GM19438 (cell line): Measurements from ENCODE around the gene ADRA2C.

Source experiments
- ATAC-seq: cut with Tn5 transposase; IDR thresholded peaks from one replicate; pipeline ENCODE4 v1.9.1; 2021; ENCODE audit warnings: low read depth; ENCODE audit not compliant: unreplicated experiment

The ADRA2C gene

DNA sequence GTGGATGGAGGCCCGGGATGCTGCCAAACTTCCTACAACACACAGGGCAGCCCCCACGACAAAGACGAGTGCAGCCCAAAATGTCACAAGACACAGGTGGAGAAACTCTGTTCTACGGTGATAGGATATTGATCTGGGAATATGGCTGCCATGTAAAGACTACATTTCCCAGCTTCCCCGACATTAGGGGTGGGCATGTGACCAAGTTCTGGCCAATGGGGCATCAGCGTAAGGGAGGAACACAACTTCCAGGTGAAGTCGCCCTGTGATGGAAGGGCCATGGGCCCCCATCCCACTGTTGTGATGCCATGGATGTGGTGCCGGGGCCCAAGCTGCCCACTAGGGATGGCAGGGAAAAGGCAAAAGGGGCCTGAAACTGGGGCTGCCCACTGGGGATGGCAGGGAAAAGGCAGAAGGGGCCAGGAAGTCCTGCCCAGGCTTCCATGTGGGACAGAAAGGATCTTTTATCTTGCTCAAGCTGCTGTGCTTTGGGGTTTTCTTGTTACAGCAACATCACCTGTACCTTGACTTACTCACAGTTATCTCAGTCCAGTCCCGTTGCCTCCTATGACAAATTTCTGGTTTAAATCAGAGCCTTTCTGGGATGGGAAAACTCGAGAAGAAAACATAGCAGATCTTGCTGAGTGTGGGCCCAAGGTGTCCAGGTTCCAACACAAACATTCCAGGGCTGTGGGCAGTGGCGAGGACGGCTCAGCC lies 9.7 kb upstream of the ADRA2C start:
- ATAC-seq: no peak

DNA sequence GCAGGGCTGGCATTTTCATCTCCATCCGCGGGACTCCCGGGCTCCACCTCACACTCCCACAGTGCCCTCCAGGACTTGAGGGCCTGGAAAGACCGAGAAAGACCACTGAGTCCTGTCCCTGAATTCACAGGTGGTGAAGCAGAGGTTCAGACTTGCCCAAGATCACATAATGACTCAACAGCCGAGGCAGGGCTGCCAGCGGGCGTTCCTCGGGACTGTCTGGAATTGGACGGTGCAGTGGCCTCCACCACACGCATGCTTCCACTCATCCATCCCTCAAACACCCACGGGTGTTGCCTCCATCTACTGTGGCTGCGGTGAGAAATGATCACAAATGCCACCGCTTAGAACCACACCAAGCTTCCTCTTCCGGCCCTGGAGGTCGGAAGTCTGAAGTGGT lies 6.9 kb upstream of the ADRA2C start:
- ATAC-seq: no peak

DNA sequence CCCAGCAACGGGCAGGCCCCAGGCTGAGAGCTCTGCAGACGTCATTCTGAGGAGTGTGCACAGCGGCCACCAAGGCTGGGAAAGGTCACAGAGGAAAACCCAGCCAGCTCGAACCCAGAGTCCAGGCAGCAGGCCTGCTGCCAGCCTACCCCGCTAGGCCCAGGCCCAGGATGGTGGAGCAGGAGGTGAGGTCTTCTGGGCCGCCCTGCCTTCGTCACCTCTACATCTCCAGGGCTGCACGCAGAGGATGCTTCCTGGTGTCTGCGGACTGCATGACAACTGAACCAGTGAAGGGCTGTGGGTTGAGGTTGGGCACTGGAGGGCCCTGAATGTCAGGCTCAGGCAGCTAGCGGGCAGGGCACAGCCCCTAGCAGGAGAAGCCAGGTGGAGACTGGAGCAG lies 5.8 kb upstream of the ADRA2C start:
- ATAC-seq: no peak

DNA sequence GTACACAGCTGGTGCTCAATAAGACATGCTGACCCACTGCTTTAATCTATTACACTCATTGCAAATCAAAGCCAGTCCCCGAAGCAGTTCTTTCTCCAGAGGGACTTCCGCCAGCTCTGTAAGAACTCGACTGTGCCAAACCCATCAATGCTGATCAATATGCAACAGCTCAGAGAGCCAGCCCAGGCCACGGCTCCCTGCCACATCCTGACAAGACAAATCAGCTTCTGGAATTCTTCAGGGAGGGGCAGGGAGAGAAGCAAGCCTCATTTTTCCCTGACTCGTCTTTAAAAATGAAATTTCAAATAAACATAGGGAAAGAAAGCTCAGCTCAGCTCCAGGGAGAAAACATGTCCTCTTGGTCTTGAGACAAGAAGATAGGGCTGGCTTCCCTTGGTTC lies 5.3 kb upstream of the ADRA2C start:
- no peak for ATAC-seq

DNA sequence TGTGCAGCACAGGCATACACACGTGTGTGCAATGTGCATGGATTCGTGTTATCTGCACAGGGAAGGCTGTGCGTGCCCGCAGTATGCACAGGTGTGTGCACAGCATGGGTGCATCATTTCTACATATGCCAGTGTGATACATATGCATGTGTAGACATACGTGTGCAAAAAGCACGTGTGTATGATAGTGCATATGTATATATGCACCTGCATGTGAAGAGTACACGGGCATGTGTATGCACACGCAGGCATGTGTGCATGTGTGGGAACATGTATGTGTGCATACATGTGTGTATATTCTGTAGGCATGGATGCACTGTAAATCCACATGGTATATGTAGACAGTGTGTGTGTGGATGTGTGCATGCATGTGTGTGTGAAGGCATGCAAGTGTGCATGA lies 3.9 kb upstream of the ADRA2C start:
- ATAC-seq: no peak

DNA sequence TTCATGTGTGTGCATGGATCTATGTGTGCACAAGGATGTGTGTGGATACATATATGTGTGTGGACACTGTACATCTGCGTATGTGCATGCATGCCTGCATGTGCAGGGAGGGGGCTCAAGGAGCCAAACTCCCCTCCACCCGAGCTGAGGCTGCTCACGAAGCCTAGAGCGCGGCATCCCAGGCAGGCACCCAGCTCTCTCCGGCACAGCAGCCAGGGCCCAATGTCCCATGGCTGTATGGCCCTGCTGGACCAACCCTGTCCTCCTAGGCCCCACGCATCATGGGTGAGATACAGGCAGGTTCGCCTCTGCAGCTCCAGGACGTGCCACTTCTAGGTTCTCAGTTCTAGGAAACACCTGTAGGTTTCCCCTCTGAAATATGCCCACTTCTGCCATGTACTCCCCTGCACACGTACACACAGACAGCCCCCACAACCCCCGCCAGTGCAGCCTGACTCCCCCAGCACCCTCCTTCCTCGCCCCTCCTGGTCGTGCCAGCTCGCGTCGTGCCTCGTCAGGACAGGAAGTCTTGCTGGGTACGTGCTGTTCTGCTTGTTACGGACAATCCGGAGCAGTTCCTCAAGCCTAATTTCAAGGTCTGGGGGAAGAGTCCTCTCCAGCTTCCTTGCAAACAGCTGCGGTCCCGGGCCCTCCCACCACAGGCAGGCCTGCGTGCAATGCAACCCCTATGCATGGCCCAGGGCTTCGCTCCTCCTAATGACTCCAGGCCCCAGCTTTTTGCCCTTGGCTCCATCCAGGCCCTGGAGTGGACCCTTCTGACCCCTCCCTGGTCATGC lies 3.2 kb upstream of the ADRA2C start:
- no peak for ATAC-seq

DNA sequence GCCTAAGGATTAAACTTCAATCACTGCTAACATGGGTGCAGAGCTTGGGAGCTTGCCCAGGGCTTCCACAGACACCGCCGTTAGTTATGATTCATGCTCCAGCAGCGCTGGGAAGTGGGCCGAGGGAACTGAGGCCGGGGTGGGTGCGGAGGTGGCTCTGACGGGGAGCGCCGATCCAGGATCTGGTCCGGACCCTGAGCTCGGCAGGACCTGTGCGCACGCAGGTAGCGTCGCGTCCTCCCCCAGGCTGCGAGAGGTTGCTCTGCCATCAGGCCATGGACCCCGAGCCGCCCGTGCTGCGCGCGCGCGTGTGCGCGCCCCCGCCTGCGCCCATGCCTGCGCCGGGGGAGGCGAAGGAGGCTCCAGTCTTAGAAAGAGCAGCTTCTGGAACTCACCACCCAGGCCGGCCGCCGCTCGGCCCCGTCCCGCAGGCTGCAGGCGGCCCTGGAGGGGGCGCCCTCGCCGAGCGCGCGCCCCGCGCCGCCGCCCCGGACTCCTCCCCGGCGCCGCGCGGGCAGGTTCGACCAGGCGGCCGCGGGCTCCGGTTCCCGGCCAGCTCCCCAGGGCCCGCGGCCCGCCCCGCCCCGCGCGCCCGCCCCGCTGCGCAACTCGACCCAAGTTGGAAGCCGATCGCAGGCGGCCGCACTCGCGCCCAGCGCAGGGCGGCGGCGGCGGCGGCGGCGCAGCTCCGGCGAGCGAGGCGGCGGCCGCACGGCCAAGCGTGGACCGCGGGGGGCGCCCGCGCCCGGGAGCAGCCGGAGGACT lies 732 bp upstream of the ADRA2C start:
- no peak for ATAC-seq

DNA sequence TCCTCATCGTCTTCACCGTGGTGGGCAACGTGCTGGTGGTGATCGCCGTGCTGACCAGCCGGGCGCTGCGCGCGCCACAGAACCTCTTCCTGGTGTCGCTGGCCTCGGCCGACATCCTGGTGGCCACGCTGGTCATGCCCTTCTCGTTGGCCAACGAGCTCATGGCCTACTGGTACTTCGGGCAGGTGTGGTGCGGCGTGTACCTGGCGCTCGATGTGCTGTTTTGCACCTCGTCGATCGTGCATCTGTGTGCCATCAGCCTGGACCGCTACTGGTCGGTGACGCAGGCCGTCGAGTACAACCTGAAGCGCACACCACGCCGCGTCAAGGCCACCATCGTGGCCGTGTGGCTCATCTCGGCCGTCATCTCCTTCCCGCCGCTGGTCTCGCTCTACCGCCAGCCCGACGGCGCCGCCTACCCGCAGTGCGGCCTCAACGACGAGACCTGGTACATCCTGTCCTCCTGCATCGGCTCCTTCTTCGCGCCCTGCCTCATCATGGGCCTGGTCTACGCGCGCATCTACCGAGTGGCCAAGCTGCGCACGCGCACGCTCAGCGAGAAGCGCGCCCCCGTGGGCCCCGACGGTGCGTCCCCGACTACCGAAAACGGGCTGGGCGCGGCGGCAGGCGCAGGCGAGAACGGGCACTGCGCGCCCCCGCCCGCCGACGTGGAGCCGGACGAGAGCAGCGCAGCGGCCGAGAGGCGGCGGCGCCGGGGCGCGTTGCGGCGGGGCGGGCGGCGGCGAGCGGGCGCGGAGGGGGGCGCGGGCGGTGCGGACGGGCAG lies 792 bp downstream of the ADRA2C start:
- ATAC-seq: no peak

DNA sequence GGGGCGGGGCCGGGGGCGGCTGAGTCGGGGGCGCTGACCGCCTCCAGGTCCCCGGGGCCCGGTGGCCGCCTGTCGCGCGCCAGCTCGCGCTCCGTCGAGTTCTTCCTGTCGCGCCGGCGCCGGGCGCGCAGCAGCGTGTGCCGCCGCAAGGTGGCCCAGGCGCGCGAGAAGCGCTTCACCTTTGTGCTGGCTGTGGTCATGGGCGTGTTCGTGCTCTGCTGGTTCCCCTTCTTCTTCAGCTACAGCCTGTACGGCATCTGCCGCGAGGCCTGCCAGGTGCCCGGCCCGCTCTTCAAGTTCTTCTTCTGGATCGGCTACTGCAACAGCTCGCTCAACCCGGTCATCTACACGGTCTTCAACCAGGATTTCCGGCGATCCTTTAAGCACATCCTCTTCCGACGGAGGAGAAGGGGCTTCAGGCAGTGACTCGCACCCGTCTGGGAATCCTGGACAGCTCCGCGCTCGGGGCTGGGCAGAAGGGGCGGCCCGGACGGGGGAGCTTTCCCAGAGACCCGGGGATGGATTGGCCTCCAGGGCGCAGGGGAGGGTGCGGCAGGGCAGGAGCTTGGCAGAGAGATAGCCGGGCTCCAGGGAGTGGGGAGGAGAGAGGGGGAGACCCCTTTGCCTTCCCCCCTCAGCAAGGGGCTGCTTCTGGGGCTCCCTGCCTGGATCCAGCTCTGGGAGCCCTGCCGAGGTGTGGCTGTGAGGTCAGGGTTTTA lies 1.5 kb downstream of the ADRA2C start:
- no peak for ATAC-seq

DNA sequence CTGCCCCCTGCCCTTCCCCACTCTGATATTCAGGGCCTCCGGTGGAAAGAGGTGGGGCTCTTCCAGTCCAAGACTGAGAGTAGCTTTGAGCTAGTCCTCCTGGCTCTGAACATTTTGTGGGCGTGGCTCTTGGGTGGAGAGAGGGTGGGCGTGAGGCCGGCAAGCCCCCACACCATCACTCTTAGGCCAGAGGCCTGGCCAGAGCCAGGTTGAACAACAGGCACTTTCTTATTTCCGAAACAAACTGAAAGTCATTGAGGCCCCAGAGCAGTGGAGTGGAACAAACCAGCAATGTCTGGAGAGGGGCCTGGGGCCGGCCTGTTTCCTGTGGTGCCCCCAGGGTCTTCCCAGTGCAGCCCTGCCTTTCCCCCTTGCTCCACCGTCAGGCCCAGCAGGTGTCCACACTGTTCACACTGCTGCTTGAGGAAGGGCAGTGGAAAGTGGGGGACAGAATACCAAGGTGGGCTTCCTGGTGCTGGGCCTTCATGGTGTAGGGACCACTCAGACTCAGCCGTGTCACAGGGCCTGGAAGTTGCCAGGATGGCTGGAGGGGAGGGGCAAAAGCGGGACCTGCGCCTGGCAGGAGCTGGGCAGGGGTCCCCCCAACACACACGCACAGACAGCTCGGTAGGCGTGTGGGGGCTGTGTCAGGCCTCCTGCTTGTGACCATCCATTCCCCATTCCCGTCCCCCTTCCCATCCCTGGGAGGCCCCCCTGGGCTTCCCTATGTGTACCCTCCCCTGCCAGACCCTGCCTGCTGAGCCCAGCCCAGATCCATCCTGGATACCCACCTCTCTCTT lies 2.9 kb downstream of the ADRA2C start:
- ATAC-seq: no peak

DNA sequence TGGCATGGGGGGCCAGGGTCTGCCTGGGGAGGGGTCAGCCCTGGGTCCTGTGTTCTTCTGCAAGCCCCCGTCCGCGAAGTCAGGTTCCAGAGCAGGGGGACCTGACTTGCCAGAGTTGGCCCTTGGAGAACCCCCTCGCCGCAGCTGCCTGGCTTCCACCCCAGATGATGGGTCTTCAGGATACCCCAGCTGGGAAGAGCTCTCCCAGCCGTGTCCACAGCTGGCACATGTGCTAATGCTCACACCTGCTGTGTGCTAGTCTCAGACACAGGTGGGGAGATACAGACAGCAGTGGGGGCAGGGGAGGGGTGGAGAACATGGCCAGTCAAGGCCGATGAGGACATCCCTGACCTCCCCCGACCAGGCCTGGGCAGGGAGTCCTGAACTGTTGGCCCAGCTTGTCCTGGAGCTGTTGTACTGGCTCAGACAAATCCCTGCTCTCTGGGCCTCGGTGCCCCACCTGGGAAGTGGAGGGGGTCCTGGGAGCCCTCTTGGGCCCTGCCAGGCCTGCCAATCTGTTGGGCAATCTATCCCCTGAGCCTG lies 3.5 kb downstream of the ADRA2C start:
- no peak for ATAC-seq

DNA sequence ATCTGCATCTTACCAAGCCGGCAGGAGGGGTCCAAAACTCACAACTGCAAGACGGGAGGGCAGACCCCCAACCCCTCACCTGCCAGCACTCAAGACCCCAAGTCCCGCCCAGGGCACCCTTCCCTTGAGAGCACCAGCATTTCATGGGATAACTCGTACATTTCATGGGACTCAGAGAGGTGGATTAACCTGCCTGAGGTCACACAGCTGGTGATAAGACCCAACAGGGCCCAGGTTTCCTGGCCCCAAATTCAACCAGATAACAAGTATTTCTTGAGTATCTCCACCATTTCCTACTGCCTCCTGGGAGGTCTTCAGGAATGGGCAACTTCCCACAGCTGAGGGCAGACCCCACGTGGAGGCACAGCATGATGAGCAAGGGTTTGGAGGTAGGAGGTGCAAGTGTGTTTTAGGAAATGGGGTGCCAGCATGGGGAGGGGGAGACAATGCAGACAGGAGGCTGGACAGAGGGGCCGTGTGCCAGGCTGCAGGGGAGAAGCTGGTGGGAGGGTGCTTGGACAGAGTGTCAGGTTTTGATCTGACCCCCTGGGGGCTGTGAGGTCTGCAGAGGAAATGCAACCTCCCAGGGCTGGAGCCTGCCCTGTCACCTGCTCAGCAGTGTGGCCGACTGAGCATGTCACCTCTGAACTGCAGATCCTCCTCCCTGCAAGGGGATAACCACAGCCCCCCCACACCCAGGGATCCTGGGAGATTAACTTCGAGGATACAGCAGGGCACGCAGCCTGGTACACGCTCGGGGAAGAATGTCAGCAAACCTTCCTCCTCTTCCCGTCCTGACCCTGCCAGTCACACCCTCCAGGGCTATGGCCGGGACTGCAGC lies 4.4 kb downstream of the ADRA2C start:
- ATAC-seq: no peak

DNA sequence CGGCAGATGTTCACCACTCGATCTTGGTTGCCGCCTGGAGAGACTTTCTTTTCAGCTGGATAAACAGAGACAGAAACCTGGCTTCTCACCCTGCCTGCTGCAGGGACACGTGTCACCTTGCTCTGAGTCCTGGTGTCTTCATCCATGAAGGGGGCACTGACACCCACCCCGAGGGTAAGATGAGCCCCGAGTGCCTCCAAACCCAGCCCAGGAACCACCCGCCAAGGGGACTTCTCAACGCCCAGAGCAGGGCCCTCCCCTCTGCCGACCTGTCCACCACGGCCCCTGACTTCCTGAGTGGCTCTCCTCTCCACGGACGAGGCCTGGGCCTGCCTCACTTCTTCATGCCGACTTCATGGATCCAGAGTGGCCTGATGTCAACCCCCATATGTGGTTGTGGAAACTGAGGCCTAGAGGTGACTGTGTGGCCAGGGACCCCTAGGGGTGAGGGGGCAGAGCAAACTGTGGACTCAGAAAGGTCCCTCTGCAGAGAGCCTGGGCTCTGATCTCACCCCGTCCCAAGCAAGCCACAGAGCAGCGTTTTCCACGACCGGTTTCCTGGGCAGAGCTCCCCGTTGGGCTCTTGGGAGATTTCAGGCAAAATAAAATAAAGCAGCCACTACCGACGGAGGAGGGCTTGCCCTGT lies 5.1 kb downstream of the ADRA2C start:
- no peak for ATAC-seq

DNA sequence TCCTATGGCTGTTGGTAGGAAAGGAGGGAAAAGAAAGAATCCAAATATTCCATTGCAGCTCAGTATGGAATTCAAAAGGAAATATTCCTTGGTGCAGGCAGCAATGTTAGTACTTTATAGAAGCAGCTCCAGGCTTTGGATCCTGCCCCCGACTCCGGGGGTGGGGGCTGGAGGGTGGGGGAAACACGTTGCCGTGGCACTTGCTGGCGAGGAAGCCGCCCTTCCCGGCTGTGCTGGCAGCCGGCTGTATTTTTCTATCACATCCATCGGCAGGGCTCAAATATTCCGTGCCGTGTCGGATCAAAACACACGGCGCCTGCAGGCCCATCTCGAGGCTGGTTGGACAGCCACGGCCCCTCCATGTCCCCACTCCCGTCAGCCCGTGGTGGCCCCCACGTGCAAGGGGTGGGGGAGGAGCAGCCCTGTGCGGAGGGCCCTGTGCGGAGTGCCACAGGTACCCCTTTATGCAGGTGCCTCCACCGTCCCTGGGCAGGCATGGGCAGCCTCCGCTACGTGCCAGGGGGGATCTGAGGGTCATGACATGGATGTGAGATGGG lies 5.8 kb downstream of the ADRA2C start:
- ATAC-seq: no peak

DNA sequence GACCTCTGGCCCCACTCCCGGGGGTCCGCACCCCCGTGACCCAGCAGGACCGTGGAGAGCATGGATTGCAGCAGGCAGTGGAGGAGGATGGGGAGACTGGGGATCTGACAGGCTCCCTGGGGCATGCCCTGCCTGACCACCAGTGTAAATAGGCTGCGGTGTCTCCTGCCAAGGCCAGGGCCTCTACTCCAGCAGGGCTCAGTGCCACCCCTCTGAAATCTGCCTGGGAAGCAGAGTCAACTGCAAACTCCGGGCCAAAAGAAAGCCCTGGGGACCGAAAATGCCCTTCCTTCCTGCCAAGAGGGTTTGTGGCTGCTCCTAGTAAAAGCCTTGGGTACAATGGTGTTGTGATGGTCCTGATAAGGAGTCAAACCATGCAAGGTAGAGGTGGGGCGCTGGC lies 6.4 kb downstream of the ADRA2C start:
- ATAC-seq: no peak

DNA sequence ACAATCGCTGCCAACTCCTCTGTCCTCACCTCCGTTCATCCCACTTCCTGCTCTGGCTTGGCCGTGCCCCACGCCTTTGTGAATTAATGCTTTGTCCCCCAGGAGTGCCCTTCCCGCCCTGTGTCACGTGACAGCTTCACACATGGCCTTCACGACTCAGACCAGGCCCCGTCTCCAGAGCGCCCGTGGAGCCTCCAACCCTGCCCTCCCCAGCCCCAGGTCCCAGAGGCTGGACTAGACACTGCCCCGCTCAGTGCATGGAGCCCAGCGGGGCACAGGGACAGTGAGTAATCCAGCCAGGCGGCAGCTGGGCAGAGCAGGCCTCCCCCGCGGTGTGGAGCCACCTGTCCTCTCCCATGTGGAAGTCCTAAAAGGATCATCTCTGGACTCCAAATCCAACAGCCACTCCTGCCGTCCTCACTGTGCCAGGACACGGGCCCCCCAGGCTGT lies 7.4 kb downstream of the ADRA2C start:
- ATAC-seq: no peak

DNA sequence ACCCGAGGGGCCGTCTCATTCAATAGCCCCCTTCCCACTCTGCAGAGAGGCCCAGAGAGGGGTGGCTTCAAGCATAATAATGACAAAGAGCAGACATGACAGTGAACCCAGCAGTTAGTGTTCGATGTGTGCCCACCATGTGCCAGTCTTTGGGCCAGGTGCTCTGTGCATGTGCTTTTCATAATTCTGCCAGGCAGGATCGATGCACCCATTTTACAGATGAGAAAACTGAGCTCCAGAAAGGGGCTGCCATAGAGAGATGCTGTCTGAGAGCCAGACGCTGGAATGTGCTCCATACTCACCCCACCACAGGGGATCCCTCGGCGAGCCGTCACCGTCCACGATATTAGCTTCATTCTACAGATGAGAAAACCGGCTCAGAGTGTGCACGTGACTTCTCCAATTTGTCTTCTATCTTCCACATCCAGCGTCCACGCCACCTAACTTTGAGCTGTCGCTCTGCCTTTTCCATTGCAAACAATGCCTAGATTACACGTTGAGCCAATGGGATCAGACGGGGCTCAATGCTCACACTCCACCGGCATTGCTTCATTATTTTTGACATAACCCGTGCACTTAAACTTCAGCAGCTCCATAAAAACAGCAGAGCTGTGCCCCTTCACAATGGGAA lies 8.2 kb downstream of the ADRA2C start:
- ATAC-seq: no peak
